HL-60 (cell line): ENCODE data around the gene PIGN.

Experiments used
- DNase-seq, 2 experiments: peaks; one replicate each; pipeline ENCODE4 v3.0.0-alpha.2; 2010 to 2020; ENCODE audit warnings: low read depth in 1 of 2, low spot score in 1 of 2
- H3K27ac ChIP-seq: fragments of 250-450 bp; sonication (Bioruptor Pico); replicated peaks from 2 replicates; pipeline ENCODE4 v1.5.1; 2020; ENCODE audit warnings: mild to moderate bottlenecking, moderate library complexity
- H3K27me3 ChIP-seq: fragments of 250-450 bp; sonication (Bioruptor Pico); 2 replicates; pipeline ENCODE4 v1.5.1; 2021; ENCODE audit warnings: mild to moderate bottlenecking, moderate library complexity; ENCODE audit not compliant: insufficient read depth, poor library complexity, severe bottlenecking
- H3K4me3 ChIP-seq: replicated peaks from 2 replicates; pipeline ENCODE4 v1.5.1; 2011; ENCODE audit warnings: mild to moderate bottlenecking, control low read depth, low read length; ENCODE audit not compliant: insufficient read depth
- CTCF ChIP-seq: IDR thresholded peaks from one replicate; pipeline ENCODE4 v1.5.1; 2011; ENCODE audit warnings: low read length, control low read depth, inconsistent platforms; ENCODE audit not compliant: insufficient read depth
- GABPA ChIP-seq: IDR thresholded peaks from 2 replicates; pipeline ENCODE4 v1.6.1; 2012; ENCODE audit warnings: low read depth
- POLR2AphosphoS5 ChIP-seq: IDR thresholded peaks from 2 replicates; pipeline ENCODE4 v1.6.1; 2012; ENCODE audit warnings: low read depth
- REST ChIP-seq: IDR thresholded peaks from 2 replicates; pipeline ENCODE4 v1.6.1; 2012; ENCODE audit warnings: low read depth; ENCODE audit not compliant: insufficient replicate concordance
- SPI1 ChIP-seq: IDR thresholded peaks from 2 replicates; pipeline ENCODE4 v1.6.1; 2012; ENCODE audit warnings: low read depth, mild to moderate bottlenecking, borderline replicate concordance

PIGN gene

GRCh38 chr18:62189208-62189607 is 2.4 kb upstream of the PIGN start:
- H3K27ac ChIP-seq = no peak overlapping the region

GRCh38 chr18:62187543-62188510 is 971 bp upstream of the PIGN start:
- Histone ChIP-seq H3K27me3 (no peaks in the 10 kb centered on the region), H3K27ac (peak overlapping the region; percentile 84), H3K4me3 (peak overlapping the region; percentile 92)
- DNase-seq = peak in 1 of 2 experiments; percentile 61
- TF ChIP-seq GABPA = no peak
- TF ChIP-seq REST = no peak
- no peak for TF ChIP-seq SPI1
- no peak for TF ChIP-seq POLR2AphosphoS5
- TF ChIP-seq CTCF = no peak

More at GRCh38 chr18:62189208-62189607, 2.4 kb upstream of the PIGN start:
- no peaks in the 10 kb centered on the region for H3K27me3 ChIP-seq
- TF ChIP-seq CTCF = no peak
- DNase-seq = no peak
- H3K4me3 ChIP-seq = peak overlapping the region; percentile 92

GRCh38 chr18:62186499-62186773 is 420 bp downstream of the PIGN start:
- Histone ChIP-seq H3K4me3 (peak overlapping the region; percentile 92), H3K27me3 (no peaks in the 10 kb centered on the region), H3K27ac (peak overlapping the region; percentile 72)
- no peak for DNase-seq
- TF ChIP-seq GABPA = no peak
- peak; percentile 39 for TF ChIP-seq REST
- TF ChIP-seq SPI1 = peak; percentile 34; the same call in 1 of the 2 replicates
- peak; percentile 53 for TF ChIP-seq POLR2AphosphoS5
- TF ChIP-seq CTCF = no peak
